HEK293 (cell line): ENCODE data around the gene NFIB.

Experiments used
- CTCF ChIP-seq: fragments of 450-650 bp; formaldehyde crosslinking; IDR thresholded peaks from 2 replicates; pipeline ENCODE4 v1.5.1; 2016; ENCODE audit warnings: missing biosample characterization, missing genetic modification characterization
- EGR2 ChIP-seq: fragments of 450-650 bp; formaldehyde crosslinking; IDR thresholded peaks from 2 replicates; pipeline ENCODE4 v1.5.1; 2016; ENCODE audit warnings: low read depth, missing biosample characterization, missing genetic modification characterization
- ZNF585B ChIP-seq: fragments of 450-650 bp; formaldehyde crosslinking; IDR thresholded peaks from 2 replicates; pipeline ENCODE4 v1.5.1; 2016; ENCODE audit warnings: missing biosample characterization, missing genetic modification characterization
- ZNF670 ChIP-seq: fragments of 450-650 bp; formaldehyde crosslinking; IDR thresholded peaks from 2 replicates; pipeline ENCODE4 v1.5.1; 2016; ENCODE audit warnings: missing biosample characterization, missing genetic modification characterization, low read depth

GRCh38 chr9:14283276-14283675 lies 30.7 kb downstream of the NFIB start:
- no peak for TF ChIP-seq CTCF (tag by site-specific recombination)
- TF ChIP-seq EGR2 (tag by site-specific recombination), result no peak
- TF ChIP-seq ZNF585B (tag by site-specific recombination), result no peak
- TF ChIP-seq ZNF670 (tag by site-specific recombination), result no peak
